NCI-H2196 (cell line): ENCODE measurements around the gene AAK1.
"Not testable (repeated sequence)": the region's sequence is repeated elsewhere in the genome, so short reads cannot be mapped to it uniquely, and the experiment has no call there.

Experiments used
- DNase-seq: peaks from one replicate; lab custom pipeline; 2025; ENCODE audit not compliant: unreplicated experiment; lab: John Stamatoyannopoulos, UW

AAK1 gene

DNA sequence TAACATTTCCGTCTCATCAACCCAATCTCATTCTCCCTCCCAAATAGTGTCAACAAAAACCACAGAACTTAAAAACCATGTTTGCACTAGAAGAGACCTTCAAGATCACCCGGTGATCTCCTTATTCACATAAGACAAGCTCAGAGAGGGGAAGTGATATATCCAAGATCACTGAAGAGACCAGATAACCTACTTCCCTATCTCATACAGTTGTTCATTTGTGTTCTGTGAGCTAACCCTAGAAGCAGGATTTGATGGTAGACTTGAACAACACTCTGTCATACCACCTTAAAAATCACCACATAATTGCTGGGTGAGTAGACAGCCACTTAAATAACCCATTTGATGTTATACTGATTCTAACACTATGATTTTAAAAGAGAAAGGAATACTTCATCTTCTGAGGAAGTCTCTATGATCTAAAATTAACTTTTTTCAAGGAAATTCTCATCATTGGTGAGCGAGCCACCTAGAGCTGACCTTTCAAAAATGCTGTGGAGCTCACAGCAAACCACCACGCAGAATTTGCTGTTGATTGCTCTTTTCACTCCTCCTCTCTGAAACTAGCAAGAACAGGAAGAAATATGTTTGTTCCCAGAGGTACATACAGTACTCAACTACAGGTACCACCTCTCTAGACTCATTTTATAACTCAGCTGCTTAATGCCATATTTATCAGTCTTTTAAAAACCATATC, 15.1 kb downstream of the AAK1 start:
- no peak for DNase-seq

DNA sequence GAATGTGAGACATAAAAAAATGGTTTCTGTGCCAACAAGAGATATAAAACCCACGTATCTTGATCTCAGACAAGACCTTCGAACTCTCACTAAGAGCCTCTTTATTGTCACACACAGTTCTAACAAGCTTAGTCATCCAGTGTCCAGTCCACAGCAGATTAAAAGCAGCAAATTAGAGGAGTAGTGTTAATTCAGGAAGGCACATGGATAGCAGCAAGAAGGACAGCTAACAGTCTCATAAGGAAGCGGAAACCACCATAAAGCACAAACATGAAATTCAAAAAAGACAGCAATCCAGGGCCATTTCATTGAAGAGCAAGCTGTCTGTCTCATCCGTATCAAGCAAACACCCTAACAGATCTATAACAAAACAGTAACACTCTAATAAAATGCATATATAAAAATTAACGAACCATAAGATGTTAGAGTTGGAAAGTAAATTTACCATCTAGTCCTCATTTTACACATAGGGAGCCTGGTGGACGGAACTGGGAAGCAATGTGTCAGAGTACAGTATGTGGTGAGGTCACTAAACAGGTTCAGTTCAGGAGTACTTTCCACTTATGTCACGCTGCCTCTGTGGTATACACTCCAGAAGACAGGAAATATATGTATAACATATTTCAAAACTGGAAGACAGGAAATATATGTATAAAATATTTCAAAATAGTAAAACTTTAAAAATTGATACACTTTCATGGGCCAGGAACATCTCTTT, 18.3 kb downstream of the AAK1 start:
- no peak for DNase-seq

DNA sequence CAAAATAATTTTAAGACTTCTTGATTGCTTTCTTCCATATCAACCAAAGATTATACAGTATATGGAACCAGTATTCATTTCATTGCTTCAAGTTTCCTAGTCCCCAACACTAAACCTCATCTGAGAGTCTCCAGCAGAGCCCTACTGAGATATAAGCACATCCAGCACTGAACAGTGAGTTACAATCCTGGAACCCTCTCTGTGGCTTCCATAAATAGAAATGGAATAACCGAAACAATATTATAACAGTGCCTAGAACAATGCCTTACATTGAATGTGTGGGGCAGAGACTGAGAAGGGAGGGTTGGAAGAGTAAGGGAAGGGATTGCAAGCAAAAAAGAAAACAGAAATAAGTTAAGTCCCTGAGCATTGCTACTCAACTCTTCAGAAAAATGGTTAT, 18.9 kb downstream of the AAK1 start:
- DNase-seq: no peak

DNA sequence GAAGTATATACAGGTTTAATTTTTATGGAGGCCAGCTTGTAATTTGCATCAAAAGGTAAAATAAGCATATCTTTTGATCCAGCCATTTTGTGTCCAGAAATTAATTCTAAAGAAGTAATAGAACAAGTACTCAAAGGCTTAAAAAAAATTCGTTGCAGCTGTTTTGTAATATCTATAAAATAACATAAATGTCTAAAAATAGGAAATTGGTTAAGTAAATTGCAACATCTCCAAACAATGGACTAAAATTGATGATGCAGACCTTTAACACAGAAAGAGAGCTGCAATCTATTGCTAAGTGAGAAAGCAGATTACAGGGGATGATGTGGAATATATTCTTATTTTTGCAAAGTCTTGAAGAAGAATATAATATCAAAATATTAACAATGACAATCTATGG, 19.4 kb downstream of the AAK1 start:
- DNase-seq: no peak

DNA sequence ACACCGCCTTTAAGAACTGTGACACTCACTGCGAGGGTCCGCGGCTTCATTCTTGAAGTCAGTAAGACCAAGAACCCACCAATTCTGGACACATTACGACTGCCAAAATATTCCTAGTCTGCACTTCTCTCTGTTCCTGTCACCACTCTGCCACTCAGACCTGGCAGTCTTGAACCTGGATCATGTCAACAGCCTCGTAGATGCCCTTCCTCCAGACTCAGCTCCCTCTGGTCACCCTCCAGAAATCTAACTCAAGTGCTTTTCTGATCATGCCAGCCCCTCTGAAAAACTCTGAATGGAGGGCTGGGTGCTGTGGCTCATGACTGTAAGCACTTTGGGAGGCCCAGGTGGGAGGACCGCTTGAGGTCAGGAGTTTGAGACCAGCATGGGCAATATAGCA, 20.3 kb downstream of the AAK1 start:
- no peak for DNase-seq

DNA sequence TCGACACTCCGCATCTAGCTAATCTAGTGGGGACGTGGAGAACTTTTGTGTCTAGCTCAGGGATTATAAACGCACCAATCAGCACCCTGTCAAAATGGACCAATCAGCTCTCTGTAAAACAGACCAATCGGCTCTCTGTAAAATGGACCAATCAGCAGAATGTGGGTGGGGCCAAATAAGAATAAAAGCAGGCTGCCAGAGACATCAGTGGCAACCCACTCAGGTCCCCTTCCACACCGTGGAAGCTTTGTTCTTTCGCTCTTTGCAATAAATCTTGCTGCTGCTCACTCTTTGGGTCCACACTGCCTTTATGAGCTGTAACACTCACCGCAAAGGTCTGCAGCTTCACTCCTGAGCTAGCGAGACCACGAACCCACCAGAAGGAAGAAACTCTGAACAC, 20.7 kb downstream of the AAK1 start:
- DNase-seq: not testable (repeated sequence)

DNA sequence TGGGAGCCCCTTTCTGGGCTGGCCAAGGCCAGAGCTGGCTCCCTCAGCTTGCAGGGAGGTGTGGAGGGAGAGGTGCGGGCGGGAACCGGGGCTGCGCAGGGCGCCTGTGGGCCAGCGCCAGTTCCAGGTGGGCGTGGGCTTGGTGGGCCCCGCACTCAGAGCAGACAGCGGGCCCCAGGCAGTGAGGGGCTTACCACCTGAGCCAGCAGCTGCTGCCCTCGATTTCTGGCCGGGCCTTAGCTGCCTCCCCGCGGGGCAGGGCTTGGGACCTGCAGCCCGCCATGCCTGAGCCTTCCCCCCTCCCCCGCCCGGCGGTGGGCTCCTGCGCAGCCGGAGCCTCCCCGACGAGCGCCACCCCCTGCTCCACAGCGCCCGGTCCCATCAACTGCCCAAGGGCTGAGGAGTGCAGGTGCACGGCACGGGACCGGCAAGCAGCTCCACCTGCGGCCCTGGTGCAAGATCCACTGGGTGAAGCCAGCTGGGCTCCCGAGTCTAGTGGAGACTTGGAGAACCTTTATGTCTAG, 21.5 kb downstream of the AAK1 start:
- not testable (repeated sequence) for DNase-seq

DNA sequence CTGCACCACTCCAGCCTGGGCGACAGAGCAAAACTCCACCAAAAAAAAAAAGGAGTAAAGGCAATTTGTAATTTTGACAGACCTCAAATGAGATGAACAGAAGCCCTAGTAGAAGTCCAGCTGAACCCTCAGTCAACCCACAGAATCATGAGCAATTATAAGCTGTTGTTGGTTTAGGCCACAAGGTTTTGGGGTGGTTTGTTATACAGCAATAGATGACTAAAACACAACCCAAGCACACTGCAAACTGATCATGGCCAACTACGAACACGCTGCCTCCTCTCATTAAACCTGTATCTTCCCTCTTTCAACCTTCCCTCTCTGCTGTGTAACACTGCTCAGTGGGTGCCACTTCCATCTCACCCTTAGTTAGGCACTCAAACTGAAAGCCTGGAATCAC, 22.1 kb downstream of the AAK1 start:
- no peak for DNase-seq

DNA sequence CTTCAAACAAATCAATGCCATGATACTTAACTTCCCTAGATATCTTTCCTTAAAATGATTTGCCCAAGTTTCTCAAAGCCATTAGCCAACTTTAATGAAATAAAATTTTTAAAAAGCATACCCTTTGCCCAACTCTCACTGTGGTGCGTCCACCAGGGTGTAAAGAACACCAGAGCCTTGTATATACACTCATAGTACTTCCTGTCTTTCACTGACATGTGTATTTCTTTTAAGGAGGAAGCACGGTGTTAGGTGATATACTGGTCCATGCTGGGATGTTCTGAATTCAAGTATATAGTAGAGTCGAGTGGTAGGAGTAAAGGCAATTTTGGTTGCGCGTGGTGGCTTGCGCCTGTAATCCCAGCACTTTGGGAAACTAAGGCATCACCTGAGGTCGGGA, 22.7 kb downstream of the AAK1 start:
- DNase-seq: no peak

DNA sequence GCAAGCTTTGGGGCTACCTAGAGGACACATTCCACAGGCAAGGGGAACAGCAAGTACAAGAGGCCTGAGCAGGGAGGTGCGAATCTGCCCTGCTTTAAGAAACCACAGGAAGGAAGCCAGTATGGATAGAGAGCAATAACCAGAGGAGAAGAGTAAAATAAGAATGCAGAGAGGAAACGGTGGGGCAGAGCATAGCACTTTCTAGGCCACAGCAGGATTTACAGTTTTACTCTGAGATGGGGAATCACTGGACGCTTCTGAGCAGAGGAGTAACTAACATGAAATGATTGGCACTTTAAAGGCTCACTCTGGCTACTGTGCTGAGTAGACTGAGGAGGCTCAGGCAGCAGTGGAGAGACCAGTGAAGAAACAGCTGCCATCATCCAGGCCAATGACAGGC, 23.8 kb downstream of the AAK1 start:
- DNase-seq: no peak

DNA sequence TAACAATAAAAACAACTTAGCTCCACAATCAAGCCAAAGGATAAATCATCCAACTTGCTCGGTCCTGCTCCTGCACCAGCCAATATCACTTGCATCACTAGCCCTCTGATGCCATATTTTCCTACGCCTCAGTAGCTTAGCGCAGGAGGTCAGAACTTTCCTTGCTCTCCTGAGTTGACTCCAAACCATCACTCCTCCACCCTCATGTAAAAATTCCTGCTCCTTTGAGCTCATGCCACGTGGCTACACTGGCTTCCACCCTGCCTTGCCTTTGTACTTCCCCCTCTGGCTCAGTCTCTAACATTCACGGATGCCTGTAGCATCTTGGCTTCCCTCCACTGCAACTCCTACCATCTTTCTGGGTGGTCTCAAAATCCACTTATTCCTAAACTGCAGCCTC, 25.2 kb downstream of the AAK1 start:
- DNase-seq: no peak

DNA sequence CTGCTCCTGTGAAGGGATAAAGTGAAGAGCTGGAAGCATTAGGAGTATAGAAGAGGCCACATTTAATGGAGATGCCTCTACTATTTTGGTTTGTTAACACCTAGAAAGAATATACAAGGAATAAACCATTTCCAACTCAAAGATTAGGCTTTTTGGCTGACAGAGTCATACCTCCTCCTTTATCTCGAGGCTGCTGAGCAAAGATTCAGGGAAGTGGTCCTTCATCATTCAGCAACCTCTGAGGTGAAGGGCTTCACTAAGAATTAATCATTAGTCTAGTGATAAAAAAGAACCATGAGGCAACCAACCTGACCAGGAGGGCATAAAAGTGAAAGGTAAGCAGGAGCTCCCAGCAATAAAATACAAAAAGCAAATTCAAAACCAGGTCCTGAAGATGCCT, 25.8 kb downstream of the AAK1 start:
- DNase-seq: no peak

DNA sequence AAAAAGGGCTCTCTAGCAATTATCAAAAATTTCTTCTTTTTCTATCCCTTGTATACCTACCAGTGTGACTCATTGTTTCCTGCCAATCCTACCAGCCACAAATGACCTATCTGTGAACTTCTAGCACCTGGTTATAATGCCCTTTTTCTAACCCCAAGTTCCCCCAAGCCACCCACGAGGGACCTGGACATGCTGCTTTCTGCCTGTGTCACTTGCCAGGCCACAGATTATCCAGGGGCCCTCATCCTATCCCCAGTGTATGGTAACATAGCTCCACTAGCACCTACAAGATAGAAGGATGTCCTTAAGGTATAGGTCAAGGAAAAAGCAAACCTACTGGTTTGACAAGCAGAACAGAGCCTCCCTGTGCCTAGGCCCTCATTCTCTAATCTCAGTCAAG, 26.8 kb downstream of the AAK1 start:
- DNase-seq: no peak

DNA sequence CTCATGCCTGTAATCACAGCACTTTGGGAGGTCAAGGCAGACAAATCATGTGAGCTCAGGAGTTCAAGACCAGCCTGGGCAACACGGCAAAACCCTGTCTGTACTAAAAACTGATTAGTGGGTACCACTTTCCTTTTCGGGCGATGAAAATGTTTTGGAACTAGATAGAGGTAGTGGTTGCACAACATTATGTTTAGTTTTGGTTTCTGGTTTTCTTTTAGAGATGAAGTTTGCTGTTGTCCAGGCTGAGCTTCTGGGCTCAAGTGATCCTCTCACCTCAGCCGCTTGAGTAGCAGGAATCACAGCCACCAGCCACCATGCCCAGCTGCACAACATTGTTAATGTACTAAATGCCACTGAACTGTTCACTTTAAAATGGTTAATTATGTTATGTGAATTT, 27.6 kb downstream of the AAK1 start:
- no peak for DNase-seq

DNA sequence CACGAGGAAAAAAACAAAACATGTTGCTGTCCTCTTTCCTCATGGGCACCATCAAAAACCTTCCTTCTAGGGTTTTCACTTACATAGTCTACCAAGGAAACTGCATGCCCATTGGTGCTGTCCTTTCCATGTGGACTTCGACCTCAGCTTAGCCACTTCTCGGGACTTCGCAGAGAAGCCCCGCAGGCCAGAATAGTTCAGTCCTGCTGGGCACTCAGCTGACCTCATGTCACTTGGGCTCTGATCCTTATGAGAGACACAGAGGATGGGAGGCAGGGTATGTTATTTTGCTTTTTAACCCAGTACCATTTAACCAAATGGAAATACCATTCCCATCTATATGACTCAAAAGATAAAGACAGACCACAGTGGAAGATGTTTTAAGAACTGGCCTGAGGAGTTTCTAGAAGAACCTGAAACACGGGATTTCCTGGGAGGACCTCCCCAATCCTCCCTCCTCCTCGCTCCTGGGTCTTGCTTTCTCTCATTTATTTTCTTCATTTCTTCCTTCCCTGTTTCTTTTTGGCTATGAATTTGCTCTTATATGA, 28.4 kb downstream of the AAK1 start:
- DNase-seq: no peak

DNA sequence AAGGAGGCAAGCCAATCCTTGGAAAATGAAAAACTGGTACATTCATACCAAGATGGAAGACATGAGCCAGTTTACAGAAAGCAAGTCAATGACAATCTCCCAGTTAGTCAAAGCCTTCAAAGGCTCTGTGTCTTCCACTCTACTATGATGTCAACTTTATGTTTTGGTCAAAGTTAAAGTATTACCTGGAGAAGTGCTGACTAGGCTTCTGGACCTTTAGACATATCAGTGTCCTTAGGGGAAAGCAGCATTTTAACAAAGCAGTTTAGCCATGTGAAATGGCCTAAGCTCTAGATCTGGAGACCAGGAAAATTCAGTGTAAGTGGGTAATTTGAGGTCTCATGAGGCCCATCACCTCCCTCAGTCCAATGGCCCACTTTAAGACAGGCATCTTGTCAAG, 30.8 kb downstream of the AAK1 start:
- DNase-seq: no peak

DNA sequence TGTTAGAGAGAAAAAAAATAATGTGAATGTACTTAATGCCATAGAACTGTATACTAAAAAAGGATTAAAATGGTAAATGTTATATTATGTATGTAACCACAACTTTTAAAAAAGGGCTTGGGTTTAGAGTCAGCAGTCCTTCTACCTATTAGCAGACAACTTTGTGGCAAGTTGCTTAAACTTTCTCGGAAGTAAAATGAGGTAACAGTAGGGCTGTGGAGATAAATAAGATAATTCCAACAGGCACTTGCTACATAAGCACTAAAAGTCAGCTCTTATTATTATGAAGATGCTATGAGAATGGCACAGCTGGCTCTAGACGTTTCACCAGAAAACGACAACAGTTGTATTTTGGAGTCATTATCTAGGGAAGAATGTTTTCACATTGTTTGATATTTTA, 31.3 kb downstream of the AAK1 start:
- no peak for DNase-seq

DNA sequence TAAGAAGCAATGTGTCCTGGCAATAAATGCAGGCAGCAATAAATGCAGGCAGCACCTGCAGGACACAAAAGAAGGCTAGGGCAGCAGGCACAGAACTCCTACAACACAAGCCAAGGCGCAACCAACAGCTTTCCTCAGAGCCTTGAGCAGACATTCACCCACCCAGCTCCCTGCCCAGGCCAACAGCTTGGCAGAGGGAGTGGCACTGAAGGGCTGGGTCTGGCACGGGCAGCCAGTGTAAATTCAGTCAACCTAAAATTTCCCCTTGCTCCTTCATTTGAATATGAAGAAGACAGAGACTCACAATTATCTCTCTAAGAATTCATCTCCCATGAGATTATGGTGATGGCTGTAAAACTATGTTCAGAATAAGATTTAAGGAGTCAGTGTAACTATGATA, 35.4 kb downstream of the AAK1 start:
- DNase-seq: no peak

DNA sequence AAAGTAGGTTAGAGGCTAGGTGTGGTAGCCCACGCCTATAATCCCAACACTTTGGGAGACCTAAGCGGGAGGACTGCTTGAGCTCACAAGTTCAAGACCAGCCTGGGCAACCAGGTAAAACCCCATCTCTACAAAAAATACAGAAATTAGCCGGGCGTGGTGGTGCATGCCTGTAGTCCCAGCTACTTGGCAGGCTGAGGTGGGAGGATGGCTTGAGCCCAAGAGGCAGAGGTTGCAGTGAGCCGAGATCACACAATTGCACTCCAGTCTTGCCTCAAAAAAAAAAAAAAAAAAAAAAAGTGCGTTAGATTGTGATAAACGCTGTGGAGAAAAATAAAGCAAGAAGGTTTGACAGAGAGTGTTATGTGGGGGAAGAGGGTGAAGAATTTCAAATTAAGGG, 36.8 kb downstream of the AAK1 start:
- not testable (repeated sequence) for DNase-seq

DNA sequence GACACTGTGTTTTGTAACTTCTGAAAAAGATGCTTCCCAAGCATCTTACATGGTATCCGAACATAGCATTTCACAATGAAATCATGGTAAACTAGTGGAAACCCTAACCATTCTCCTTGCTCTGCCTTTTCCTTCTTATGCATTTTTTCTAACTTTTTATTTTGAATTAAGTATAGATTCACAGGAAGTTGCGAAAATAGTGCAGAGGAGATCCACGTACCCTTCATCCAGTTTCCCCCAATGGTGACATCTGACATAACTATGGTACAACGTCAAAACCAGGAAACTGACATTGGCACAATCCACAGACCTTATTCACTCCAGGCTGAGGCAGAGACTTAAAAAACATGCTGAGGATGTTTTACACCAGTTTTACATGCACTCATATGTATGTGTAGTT, 38.3 kb downstream of the AAK1 start:
- DNase-seq: no peak

DNA sequence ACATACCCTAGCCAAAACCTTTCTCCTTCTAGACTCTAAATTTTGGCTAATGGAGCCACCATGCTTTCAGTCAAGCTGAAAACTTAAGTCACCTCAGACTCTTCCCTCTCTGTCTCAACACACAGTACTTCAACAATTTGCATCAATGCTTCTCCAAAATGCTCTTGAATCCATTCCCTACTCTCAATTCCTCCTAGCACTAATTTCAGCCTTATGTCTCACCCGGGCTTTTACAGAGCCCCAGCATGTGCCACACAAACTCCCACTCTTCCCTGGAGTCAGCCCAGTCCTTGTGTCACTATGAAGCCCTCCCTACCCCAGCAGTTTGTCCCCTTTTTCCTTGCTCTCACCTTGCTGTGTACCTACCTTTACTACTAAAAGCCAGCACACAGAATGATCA, 38.7 kb downstream of the AAK1 start:
- no peak for DNase-seq

DNA sequence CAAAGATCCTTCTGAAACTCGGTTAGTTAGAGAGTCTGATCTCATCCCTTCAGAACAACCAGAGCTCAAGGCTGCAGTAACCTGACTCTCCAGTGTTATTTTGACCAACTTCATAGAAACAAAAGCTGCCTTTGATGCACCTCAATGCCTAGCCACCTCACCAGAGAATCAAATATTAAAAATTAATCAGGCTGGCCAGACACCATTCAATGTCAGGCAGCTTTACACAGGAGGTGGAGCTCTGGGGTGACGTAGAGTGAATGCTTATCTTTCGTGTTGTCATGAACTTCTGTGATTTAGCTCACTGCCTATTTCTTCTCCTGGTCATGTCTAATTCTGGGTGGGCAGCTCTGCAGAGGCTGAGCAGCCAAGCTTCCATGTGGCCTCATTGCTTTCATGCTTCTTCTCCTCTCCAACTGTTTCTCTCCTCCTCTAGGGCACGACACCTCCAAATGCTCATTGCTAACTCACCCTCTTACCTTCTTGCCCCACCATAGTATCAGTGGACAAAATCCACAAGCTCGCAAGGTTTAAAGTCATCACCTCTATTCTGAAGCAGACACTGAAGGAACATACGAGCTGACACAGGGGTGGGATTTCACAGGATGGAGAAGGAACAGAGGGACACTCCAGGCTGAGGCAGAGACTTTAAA, 39.4 kb downstream of the AAK1 start:
- no peak for DNase-seq
